H1 (cell line): ENCODE measurements around the gene RBBP8. TPM values are rescaled to one million over a fixed set of nuclear protein-coding genes. Genes with fewer than 3 reads are reported as not detected.

Experiments used
- CTCF ChIA-PET: fragments of 300-600 bp; sonication (Branson Sonifier 250); formaldehyde crosslinking; loops from one replicate; lab custom pipeline; 2021; ENCODE audit not compliant: partially characterized antibody; lab: Charles Lee
- POLR2A ChIA-PET: fragments of 300-600 bp; sonication (Branson Sonifier 250); formaldehyde crosslinking; loops from one replicate; lab custom pipeline; 2021; ENCODE audit warnings: inconsistent platforms; ENCODE audit not compliant: partially characterized antibody; lab: Charles Lee
- DNase-seq, 2 experiments: peaks; one replicate each; pipeline versions ENCODE4 v3.0.0 to v3.0.0-alpha.2; 2010 to 2022; ENCODE audit warnings: low spot score in 2 of 2, low read depth in 1 of 2, mixed read lengths in 1 of 2
- FAIRE-seq: peaks from 2 replicates; lab custom pipeline; 2011; peaks lifted over from hg19 to GRCh38; lab: Jason Lieb, UNC
- H2AFZ ChIP-seq: 2 replicates; pipeline ENCODE4 v1.8.1; 2012; ENCODE audit warnings: low read length, inconsistent platforms
- H2AK5ac ChIP-seq: 2 replicates; pipeline ENCODE4 v1.6.1; 2013; ENCODE audit warnings: low read depth, low read length
- H2BK120ac ChIP-seq: replicated peaks from 2 replicates; pipeline ENCODE3; 2013; ENCODE audit warnings: low read depth, low read length, inconsistent platforms
- H2BK12ac ChIP-seq: 2 replicates; pipeline ENCODE4 v1.6.1; 2013; ENCODE audit warnings: low read depth, low read length
- H2BK15ac ChIP-seq: 2 replicates; pipeline ENCODE4 v1.6.1; 2013; ENCODE audit warnings: low read length
- H2BK20ac ChIP-seq: 2 replicates; pipeline ENCODE4 v1.6.1; 2013; ENCODE audit warnings: low read length
- H2BK5ac ChIP-seq: 2 replicates; pipeline ENCODE4 v1.6.1; 2013; ENCODE audit warnings: low read depth, low read length
- H3K14ac ChIP-seq: 2 replicates; pipeline ENCODE4 v1.6.1; 2013; ENCODE audit warnings: inconsistent platforms; ENCODE audit not compliant: insufficient read length
- H3K18ac ChIP-seq: 2 replicates; pipeline ENCODE4 v1.6.1; 2013; ENCODE audit warnings: low read length; ENCODE audit errors: extremely low read depth
- H3K23ac ChIP-seq: 2 replicates; pipeline ENCODE4 v1.6.1; 2013; ENCODE audit warnings: inconsistent platforms; ENCODE audit not compliant: insufficient read length
- H3K23me2 ChIP-seq: 2 replicates; pipeline ENCODE4 v1.6.1; 2013; ENCODE audit warnings: low read depth, low read length
- H3K27ac ChIP-seq: 2 replicates; pipeline ENCODE4 v1.6.1; 2011; ENCODE audit warnings: low read depth, low read length, inconsistent platforms
- H3K27me3 ChIP-seq, 4 experiments: replicated peaks in 1 of 4; 1 replicate in 1 of 4; 2 replicates in 3 of 4; pipeline versions ENCODE4 v1.6.1 to v1.8.1; 2011 to 2013; ENCODE audit warnings: low read length in 3 of 4, mild to moderate bottlenecking in 3 of 4, inconsistent platforms in 2 of 4, mixed read lengths in 2 of 4, moderate library complexity in 1 of 4; ENCODE audit not compliant: control insufficient read depth in 3 of 4, insufficient read depth in 3 of 4; ENCODE audit errors: extremely low read depth in 1 of 4
- H3K36me3 ChIP-seq, 4 experiments: 2 replicates each; pipeline versions ENCODE4 v1.6.1 to v1.8.1; 2011 to 2013; ENCODE audit warnings: mild to moderate bottlenecking in 4 of 4, low read length in 3 of 4, moderate library complexity in 2 of 4, control low read depth in 1 of 4, inconsistent platforms in 1 of 4; ENCODE audit not compliant: insufficient read depth in 4 of 4, control insufficient read depth in 2 of 4
- H3K4ac ChIP-seq: replicated peaks from 2 replicates; pipeline ENCODE3; 2013; ENCODE audit warnings: low read length, low read depth, mixed read lengths, inconsistent platforms; ENCODE audit not compliant: insufficient read length
- H3K4me1 ChIP-seq, 4 experiments: replicated peaks in 1 of 4; 1 replicate in 1 of 4; 2 replicates in 3 of 4; pipeline versions ENCODE4 v1.6.1 to v1.8.1; 2011 to 2013; ENCODE audit warnings: low read length in 3 of 4, inconsistent platforms in 2 of 4, mixed read lengths in 1 of 4; ENCODE audit not compliant: insufficient read depth in 4 of 4, control insufficient read depth in 3 of 4
- H3K4me2 ChIP-seq, 2 experiments: 2 replicates each; pipeline versions ENCODE4 v1.6.1 to v1.8.1; 2011 to 2013; ENCODE audit warnings: low read depth in 2 of 2, low read length in 2 of 2, control low read depth in 1 of 2, inconsistent platforms in 1 of 2, mild to moderate bottlenecking in 1 of 2; ENCODE audit not compliant: insufficient read depth in 1 of 2
- H3K4me3 ChIP-seq, 4 experiments: fragments of 200-600, 300-600 bp in 1 of 4; sonication (generic), shearing (Covaris generic), sonication (Bioruptor Twin) in 1 of 4; 2 replicates each; pipeline versions ENCODE4 v1.5.1 to v1.8.1; 2011 to 2016; ENCODE audit warnings: low read length in 4 of 4, low read depth in 3 of 4, control low read depth in 2 of 4, inconsistent platforms in 2 of 4, mild to moderate bottlenecking in 2 of 4, mixed read lengths in 1 of 4, moderate library complexity in 1 of 4; ENCODE audit not compliant: insufficient read depth in 2 of 4; ENCODE audit errors: extremely low read depth in 1 of 4
- H3K56ac ChIP-seq: replicated peaks from 2 replicates; pipeline ENCODE3; 2013; ENCODE audit warnings: low read depth, mild to moderate bottlenecking, mixed read lengths, low read length, inconsistent platforms; ENCODE audit not compliant: insufficient read length
- H3K79me1 ChIP-seq: 2 replicates; pipeline ENCODE4 v1.6.1; 2013; ENCODE audit warnings: low read depth, low read length, control low read depth
- H3K79me2 ChIP-seq, 2 experiments: 2 replicates each; pipeline versions ENCODE4 v1.6.1 to v1.8.1; 2012 to 2013; ENCODE audit warnings: low read length in 2 of 2, mild to moderate bottlenecking in 2 of 2, inconsistent platforms in 1 of 2; ENCODE audit not compliant: insufficient read depth in 2 of 2, control insufficient read depth in 1 of 2
- H3K9ac ChIP-seq, 4 experiments: replicated peaks in 1 of 4; 1 replicate in 1 of 4; 2 replicates in 3 of 4; pipeline versions ENCODE4 v1.6.1 to v1.8.1; 2011 to 2013; ENCODE audit warnings: low read depth in 3 of 4, low read length in 3 of 4, control low read depth in 2 of 4, mild to moderate bottlenecking in 2 of 4, moderate library complexity in 2 of 4, inconsistent platforms in 1 of 4; ENCODE audit errors: extremely low read depth in 1 of 4
- H3K9me3 ChIP-seq, 2 experiments: 2 replicates each; pipeline versions ENCODE4 v1.6.1 to v1.8.1; 2012 to 2013; ENCODE audit warnings: mild to moderate bottlenecking in 2 of 2, moderate library complexity in 2 of 2, control low read depth in 1 of 2, inconsistent platforms in 1 of 2, low read depth in 1 of 2, low read length in 1 of 2, mixed read lengths in 1 of 2; ENCODE audit not compliant: insufficient read depth in 2 of 2
- H4K20me1 ChIP-seq, 2 experiments: replicated peaks in 1 of 2; 2 replicates each; pipeline versions ENCODE3 to v1.8.1; 2011 to 2013; ENCODE audit warnings: inconsistent platforms in 2 of 2, low read length in 2 of 2, mild to moderate bottlenecking in 1 of 2; ENCODE audit not compliant: insufficient read depth in 2 of 2, control insufficient read depth in 1 of 2
- H4K5ac ChIP-seq: 2 replicates; pipeline ENCODE4 v1.6.1; 2013; ENCODE audit warnings: low read length, low read depth, mixed read lengths, inconsistent platforms; ENCODE audit not compliant: insufficient read length
- H4K8ac ChIP-seq: 2 replicates; pipeline ENCODE4 v1.8.0; 2013; ENCODE audit warnings: mild to moderate bottlenecking, moderate library complexity, low read length, inconsistent platforms; ENCODE audit not compliant: insufficient read depth; ENCODE audit errors: extremely low read depth
- H4K91ac ChIP-seq: replicated peaks from 2 replicates; pipeline ENCODE3; 2013; ENCODE audit warnings: low read length, mixed read lengths, inconsistent platforms; ENCODE audit not compliant: insufficient read length
- JUND ChIP-seq: IDR thresholded peaks from 2 replicates; pipeline ENCODE4 v1.6.1; 2011; ENCODE audit warnings: mild to moderate bottlenecking, improper control_type of control experiment, low read length
- TAF1 ChIP-seq: IDR thresholded peaks from 2 replicates; pipeline ENCODE4 v1.6.1; 2011; ENCODE audit warnings: mild to moderate bottlenecking, low read depth, low read length
- WGBS, 2 experiments: shearing (Covaris generic) in 1 of 2; methylation state at CpG; one replicate each; pipeline versions ENCODE4 v1.1.6 to v1.1.7; 2013 to 2015; ENCODE audit warnings: low lambda C conversion rate in 2 of 2, mixed read lengths in 2 of 2, inconsistent platforms in 1 of 2, low coverage in 1 of 2, missing lambda C conversion rate in 1 of 2; ENCODE audit not compliant: insufficient replicate concordance in 2 of 2, insufficient coverage in 1 of 2, insufficient read length in 1 of 2; ENCODE audit errors: extremely low coverage in 1 of 2, missing lambda C conversion rate in 1 of 2; 5-methylcytosine and 5-hydroxymethylcytosine counted together
- polyA plus RNA-seq, 7 experiments: library from polyadenylated mRNA; depleted of rRNA in 3 of 7; stranded (reverse) in 5 of 7; unstranded in 2 of 7; fragments of >200 nt in 5 of 7; fragments of 200-250 nt in 2 of 7; gene quantifications; 1 replicate in 5 of 7; 2 replicates in 1 of 7; 4 replicates in 1 of 7; pipeline versions ENCODE4 v1.2.1 to v1.2.3, GENCODE V29; 2011 to 2013; ENCODE audit warnings: missing spikeins in 2 of 7, mixed read lengths in 2 of 7
- total RNA-seq: library from RNA; stranded (reverse); fragmentation: NEBNext Ultra II Directional; extraction: Animal tissue kit (Norgen Biotek cat#: 25700); gene quantifications from 2 replicates; pipeline ENCODE4 v1.2.1, GENCODE V29; 2021
- TF ChIP-seq, protein P1 (sequence below), 3 experiments: IDR thresholded peaks; 1 replicate in 2 of 3; 2 replicates in 1 of 3; pipeline versions ENCODE4 v1.5.1 to v1.6.1; 2011; ENCODE audit warnings: low read length in 3 of 3, mild to moderate bottlenecking in 3 of 3, inconsistent platforms in 2 of 3, low read depth in 1 of 3, moderate library complexity in 1 of 3; ENCODE audit not compliant: insufficient read depth in 1 of 3; ENCODE audit errors: control extremely low read depth in 1 of 3

Gene RBBP8
- total and polyA plus RNA-seq, 2 of the 8 experiments (the other 6 are each of a cell fraction or from before 2014, with no cell fraction given) = 16.1 to 65.8 TPM

DNA sequence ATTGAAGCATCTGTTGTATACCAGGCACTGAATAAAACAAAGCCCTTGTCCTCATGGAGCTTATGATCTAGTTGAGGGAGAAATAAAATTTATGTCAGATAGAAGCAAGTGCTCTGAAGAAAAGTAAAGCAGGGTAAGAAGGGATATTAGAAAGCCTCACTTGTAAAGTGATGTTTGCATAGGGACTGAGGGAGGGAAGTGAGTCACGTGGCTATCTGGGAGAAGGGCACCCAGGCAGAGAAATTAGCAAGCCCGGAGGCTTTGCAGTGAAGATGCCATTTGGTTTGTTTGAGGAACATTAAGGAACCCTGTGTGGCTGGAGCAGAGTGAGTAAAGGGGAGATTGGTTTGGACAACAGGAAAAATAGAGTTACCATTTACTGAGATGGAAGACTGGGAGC lies 52.1 kb downstream of the RBBP8 start:
- FAIRE-seq (no peak), DNase-seq (peak in 1 of 2 experiments; percentile 3)
- ChIA-PET CTCF (interaction anchor here (0.9 to 3.8 kb wide), 3 partner anchors 18 to 172 kb away, joined by 3 to 37 read pairs (median 3); no protein-coding TSS in a partner anchor), POLR2A (no interaction called here)
- no peaks in the 10 kb centered on the region for H3K9me3 ChIP-seq
- H3K79me1 ChIP-seq = no peaks in the 10 kb centered on the region
- no peaks in the 10 kb centered on the region for H3K79me2 ChIP-seq
- no peak overlapping the region for H4K8ac ChIP-seq
- H3K23ac ChIP-seq = no peak overlapping the region
- H2BK120ac ChIP-seq = no peak overlapping the region
- peaks cover 6 to 29% (median 15%) of the 10 kb centered on the region in 4 experiments; a peak in 7 of 8 replicates for H3K36me3 ChIP-seq
- no peak overlapping the region for H3K4ac ChIP-seq
- no peaks in the 10 kb centered on the region for H3K23me2 ChIP-seq
- H3K4me2 ChIP-seq = no peak overlapping the region
- no peak overlapping the region for H3K56ac ChIP-seq
- H4K5ac ChIP-seq = no peak overlapping the region
- no peak overlapping the region for H3K4me3 ChIP-seq
- no peak overlapping the region for H4K91ac ChIP-seq
- H2BK12ac ChIP-seq = no peak overlapping the region
- no peak overlapping the region for H2BK5ac ChIP-seq
- H2AK5ac ChIP-seq = no peak overlapping the region
- H2BK20ac ChIP-seq = no peak overlapping the region
- H4K20me1 ChIP-seq = no peaks in the 10 kb centered on the region
- WGBS, 2 experiments = 88% methylated on average over 2 of the region's 2 CpGs; no CpG with 5 or more reads in 1 of the 2 experiments
- no peak overlapping the region for H3K27ac ChIP-seq
- no peak overlapping the region for H3K14ac ChIP-seq
- no peak overlapping the region for H3K18ac ChIP-seq
- H2AFZ ChIP-seq = no peak overlapping the region
- H3K4me1 ChIP-seq = no peaks in the 10 kb centered on the region
- H3K9ac ChIP-seq = no peak overlapping the region
- no peak overlapping the region for H2BK15ac ChIP-seq
- H3K27me3 ChIP-seq = no peaks in the 10 kb centered on the region
- no peak for TF ChIP-seq TAF1
- TF ChIP-seq JUND = no peak
- TF ChIP-seq, protein P1, sequence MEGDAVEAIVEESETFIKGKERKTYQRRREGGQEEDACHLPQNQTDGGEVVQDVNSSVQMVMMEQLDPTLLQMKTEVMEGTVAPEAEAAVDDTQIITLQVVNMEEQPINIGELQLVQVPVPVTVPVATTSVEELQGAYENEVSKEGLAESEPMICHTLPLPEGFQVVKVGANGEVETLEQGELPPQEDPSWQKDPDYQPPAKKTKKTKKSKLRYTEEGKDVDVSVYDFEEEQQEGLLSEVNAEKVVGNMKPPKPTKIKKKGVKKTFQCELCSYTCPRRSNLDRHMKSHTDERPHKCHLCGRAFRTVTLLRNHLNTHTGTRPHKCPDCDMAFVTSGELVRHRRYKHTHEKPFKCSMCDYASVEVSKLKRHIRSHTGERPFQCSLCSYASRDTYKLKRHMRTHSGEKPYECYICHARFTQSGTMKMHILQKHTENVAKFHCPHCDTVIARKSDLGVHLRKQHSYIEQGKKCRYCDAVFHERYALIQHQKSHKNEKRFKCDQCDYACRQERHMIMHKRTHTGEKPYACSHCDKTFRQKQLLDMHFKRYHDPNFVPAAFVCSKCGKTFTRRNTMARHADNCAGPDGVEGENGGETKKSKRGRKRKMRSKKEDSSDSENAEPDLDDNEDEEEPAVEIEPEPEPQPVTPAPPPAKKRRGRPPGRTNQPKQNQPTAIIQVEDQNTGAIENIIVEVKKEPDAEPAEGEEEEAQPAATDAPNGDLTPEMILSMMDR (IDR thresholded peaks at IDR 0.05; ENCODE audit: control extremely low read depth in 1 of 3, insufficient read depth in 1 of 3, low read depth in 1 of 3, low read length in 3 of 3) = no peak
